K562 (cell line): ENCODE measurements around the gene SLFN14. TPM values are rescaled to one million over a fixed set of nuclear protein-coding genes. Genes with fewer than 3 reads are reported as not detected.

Experiments
- ATF6 ChIP-seq: sonication (generic); formaldehyde crosslinking; IDR thresholded peaks from 2 replicates; pipeline ENCODE4 v1.4.0; 2020; ENCODE audit warnings: mild to moderate bottlenecking, missing genetic modification reagents
- C11orf30 ChIP-seq: fragments of 450-650 bp; IDR thresholded peaks from 2 replicates; pipeline ENCODE4 v1.6.1; 2016; ENCODE audit warnings: low read depth, mild to moderate bottlenecking
- DDX20 ChIP-seq: fragments of 450-650 bp; IDR thresholded peaks from 2 replicates; pipeline ENCODE4 v1.6.1; 2016; ENCODE audit warnings: missing genetic modification characterization, low read depth, mild to moderate bottlenecking, missing compliant biosample characterization, moderate library complexity
- DMBX1 ChIP-seq: fragments of 250-450 bp; sonication (Bioruptor Pico); IDR thresholded peaks from 2 replicates; pipeline ENCODE4 v1.8.0; 2022; ENCODE audit warnings: inconsistent platforms, mild to moderate bottlenecking, moderate library complexity, borderline replicate concordance
- E2F4 ChIP-seq: sonication (generic); formaldehyde crosslinking; IDR thresholded peaks from 2 replicates; pipeline ENCODE4 v1.8.0; 2022; ENCODE audit warnings: mild to moderate bottlenecking, low read depth, missing genetic modification reagents
- HCFC1 ChIP-seq: IDR thresholded peaks from 2 replicates; pipeline ENCODE4 v1.6.1; 2012; ENCODE audit warnings: low read depth, low read length, improper control_type of control experiment
- HDAC1 ChIP-seq, 2 experiments: fragments of 450-650 bp; IDR thresholded peaks; 2 replicates each; pipeline ENCODE4 v1.6.1; 2016 to 2017; ENCODE audit warnings: inconsistent platforms in 1 of 2, mild to moderate bottlenecking in 1 of 2, moderate library complexity in 1 of 2
- HMBOX1 ChIP-seq: sonication (generic); IDR thresholded peaks from 2 replicates; pipeline ENCODE4 v1.6.1; 2016
- IRF2 ChIP-seq: sonication (generic); formaldehyde crosslinking; IDR thresholded peaks from 2 replicates; pipeline ENCODE4 v1.8.1; 2022; ENCODE audit warnings: mild to moderate bottlenecking, missing genetic modification reagents
- MYC ChIP-seq, 2 experiments: fragments of 250-450 bp in 1 of 2; sonication (Bioruptor Pico) in 1 of 2; IDR thresholded peaks; 2 replicates each; pipeline versions ENCODE4 v1.5.1 to v1.6.1; 2012 to 2021; ENCODE audit warnings: low read depth in 2 of 2, borderline replicate concordance in 1 of 2, improper control_type of control experiment in 1 of 2, low read length in 1 of 2, mild to moderate bottlenecking in 1 of 2, moderate library complexity in 1 of 2
- PHF21A ChIP-seq: fragments of 450-650 bp; IDR thresholded peaks from 2 replicates; pipeline ENCODE4 v1.6.1; 2017; ENCODE audit warnings: low read depth, borderline replicate concordance
- PPARD ChIP-seq: fragments of 250-450 bp; sonication (Bioruptor Pico); IDR thresholded peaks from 2 replicates; pipeline ENCODE4 v1.8.0; 2022; ENCODE audit warnings: inconsistent platforms, mild to moderate bottlenecking, moderate library complexity
- ZBTB26 ChIP-seq: fragments of 450-650 bp; formaldehyde crosslinking; IDR thresholded peaks from 2 replicates; pipeline ENCODE4 v1.4.0; 2022; ENCODE audit warnings: missing genetic modification characterization
- ZNF445 ChIP-seq: fragments of 250-450 bp; sonication (Bioruptor Pico); IDR thresholded peaks from 2 replicates; pipeline ENCODE4 v1.4.0; 2020; ENCODE audit warnings: low read depth, mild to moderate bottlenecking, moderate library complexity
- polyA plus RNA-seq, 8 experiments: library from polyadenylated mRNA; depleted of rRNA in 4 of 8; stranded (reverse) in 5 of 8; unstranded in 3 of 8; fragments of >200 nt; fragmentation: Nextera tagmentation in 2 of 8; fragmentation: Illumina TruSeq in 1 of 8; extraction: Ambion mirVana in 2 of 8; extraction: Trizol in 1 of 8; gene quantifications; 2 replicates each; pipeline versions ENCODE4 v1.2.1 to v1.2.3, GENCODE V29; 2011 to 2014; ENCODE audit warnings: inconsistent platforms in 1 of 8, missing spikeins in 1 of 8
- total RNA-seq, 7 experiments: library from RNA; depleted of rRNA in 6 of 7; stranded (reverse); fragments of >200 nt in 6 of 7; fragmentation: Illumina TruSeq in 2 of 7; extraction: Trizol in 2 of 7; gene quantifications; 2 replicates each; pipeline versions ENCODE4 v1.2.1 to v1.2.3, GENCODE V29; 2011 to 2021; ENCODE audit warnings: low replicate concordance in 1 of 7
- TF ChIP-seq, protein P1 (sequence below): fragments of 450-650 bp; formaldehyde crosslinking; conservative IDR thresholded peaks from 2 replicates; pipeline ENCODE4 v1.4.0; 2022; ENCODE audit warnings: mild to moderate bottlenecking, missing genetic modification characterization
- TF ChIP-seq, protein P2 (sequence below): sonication (generic); formaldehyde crosslinking; IDR thresholded peaks from 2 replicates; pipeline ENCODE4 v1.8.1; 2023; ENCODE audit warnings: mild to moderate bottlenecking, missing genetic modification reagents
- TF ChIP-seq, protein P3 (sequence below): fragments of 450-650 bp; IDR thresholded peaks from 2 replicates; pipeline ENCODE4 v1.7.0; 2016; ENCODE audit warnings: borderline replicate concordance

The SLFN14 gene
- total and polyA plus RNA-seq, 9 of the 15 experiments (the other 6 are each of a cell fraction or from before 2014, with no cell fraction given): 1.3 to 4.3 (median 3.1) TPM

DNA sequence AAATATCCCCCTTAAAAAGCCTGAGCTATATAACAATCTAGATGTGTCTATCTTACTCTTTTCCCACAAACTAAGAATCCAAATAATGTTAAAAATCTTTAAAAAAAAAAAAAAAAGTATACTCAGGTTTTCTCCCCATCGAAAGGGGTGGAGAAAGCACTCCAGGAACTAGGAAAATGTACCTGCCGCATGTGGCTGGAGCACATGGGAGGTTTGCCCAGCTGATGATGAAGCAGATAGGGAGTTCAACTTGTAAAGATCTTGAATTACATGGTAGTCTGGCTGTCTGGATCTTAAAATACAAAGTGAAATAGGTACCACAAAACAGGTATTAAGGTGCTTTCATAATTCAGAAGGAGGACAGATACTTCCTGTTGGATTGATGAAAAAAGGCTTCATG is 8.8 kb upstream of the SLFN14 start (continued):
- TF ChIP-seq, protein P1, sequence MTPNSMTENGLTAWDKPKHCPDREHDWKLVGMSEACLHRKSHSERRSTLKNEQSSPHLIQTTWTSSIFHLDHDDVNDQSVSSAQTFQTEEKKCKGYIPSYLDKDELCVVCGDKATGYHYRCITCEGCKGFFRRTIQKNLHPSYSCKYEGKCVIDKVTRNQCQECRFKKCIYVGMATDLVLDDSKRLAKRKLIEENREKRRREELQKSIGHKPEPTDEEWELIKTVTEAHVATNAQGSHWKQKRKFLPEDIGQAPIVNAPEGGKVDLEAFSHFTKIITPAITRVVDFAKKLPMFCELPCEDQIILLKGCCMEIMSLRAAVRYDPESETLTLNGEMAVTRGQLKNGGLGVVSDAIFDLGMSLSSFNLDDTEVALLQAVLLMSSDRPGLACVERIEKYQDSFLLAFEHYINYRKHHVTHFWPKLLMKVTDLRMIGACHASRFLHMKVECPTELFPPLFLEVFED: no peak
- TF ChIP-seq HCFC1: no peak
- no peak for TF ChIP-seq HMBOX1
- no peak for TF ChIP-seq DMBX1 (CRISPR knock-in tag)
- TF ChIP-seq, protein P2, sequence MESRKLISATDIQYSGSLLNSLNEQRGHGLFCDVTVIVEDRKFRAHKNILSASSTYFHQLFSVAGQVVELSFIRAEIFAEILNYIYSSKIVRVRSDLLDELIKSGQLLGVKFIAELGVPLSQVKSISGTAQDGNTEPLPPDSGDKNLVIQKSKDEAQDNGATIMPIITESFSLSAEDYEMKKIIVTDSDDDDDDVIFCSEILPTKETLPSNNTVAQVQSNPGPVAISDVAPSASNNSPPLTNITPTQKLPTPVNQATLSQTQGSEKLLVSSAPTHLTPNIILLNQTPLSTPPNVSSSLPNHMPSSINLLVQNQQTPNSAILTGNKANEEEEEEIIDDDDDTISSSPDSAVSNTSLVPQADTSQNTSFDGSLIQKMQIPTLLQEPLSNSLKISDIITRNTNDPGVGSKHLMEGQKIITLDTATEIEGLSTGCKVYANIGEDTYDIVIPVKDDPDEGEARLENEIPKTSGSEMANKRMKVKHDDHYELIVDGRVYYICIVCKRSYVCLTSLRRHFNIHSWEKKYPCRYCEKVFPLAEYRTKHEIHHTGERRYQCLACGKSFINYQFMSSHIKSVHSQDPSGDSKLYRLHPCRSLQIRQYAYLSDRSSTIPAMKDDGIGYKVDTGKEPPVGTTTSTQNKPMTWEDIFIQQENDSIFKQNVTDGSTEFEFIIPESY (CRISPR knock-in tag): no peak
- TF ChIP-seq MYC (IDR thresholded peaks at IDR 0.05; ENCODE audit: low read depth, low read length): peak; percentile 90
- no peak for TF ChIP-seq MYC (CRISPR knock-in tag; IDR thresholded peaks at IDR 0.05; ENCODE audit: borderline replicate concordance, low read depth)
- no peak for TF ChIP-seq ZNF445
- no peak for TF ChIP-seq ZBTB26
- no peak for TF ChIP-seq PPARD
- no peak for TF ChIP-seq C11orf30
- TF ChIP-seq DDX20 (tag): no peak
- TF ChIP-seq HDAC1 (IDR thresholded peaks at IDR 0.05): peak; percentile 45 to 49; a peak in 1 of 4 replicates
- TF ChIP-seq E2F4 (CRISPR knock-in tag): no peak
- no peak for TF ChIP-seq ATF6
- TF ChIP-seq IRF2: no peak
- TF ChIP-seq PHF21A: no peak
- TF ChIP-seq, protein P3, sequence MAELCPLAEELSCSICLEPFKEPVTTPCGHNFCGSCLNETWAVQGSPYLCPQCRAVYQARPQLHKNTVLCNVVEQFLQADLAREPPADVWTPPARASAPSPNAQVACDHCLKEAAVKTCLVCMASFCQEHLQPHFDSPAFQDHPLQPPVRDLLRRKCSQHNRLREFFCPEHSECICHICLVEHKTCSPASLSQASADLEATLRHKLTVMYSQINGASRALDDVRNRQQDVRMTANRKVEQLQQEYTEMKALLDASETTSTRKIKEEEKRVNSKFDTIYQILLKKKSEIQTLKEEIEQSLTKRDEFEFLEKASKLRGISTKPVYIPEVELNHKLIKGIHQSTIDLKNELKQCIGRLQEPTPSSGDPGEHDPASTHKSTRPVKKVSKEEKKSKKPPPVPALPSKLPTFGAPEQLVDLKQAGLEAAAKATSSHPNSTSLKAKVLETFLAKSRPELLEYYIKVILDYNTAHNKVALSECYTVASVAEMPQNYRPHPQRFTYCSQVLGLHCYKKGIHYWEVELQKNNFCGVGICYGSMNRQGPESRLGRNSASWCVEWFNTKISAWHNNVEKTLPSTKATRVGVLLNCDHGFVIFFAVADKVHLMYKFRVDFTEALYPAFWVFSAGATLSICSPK: no peak
